Activated naive CD4-positive, alpha-beta T cell treated with anti-CD3 and anti-CD28 coated beads, Interleukin-2, amount 10 ng/mL, durations not matched to agents 7 days and 5 days (primary cell): ENCODE measurements around the gene LRRC8C.

Experiments used
- CTCF ChIA-PET: fragments of 350-600 bp; sonication (Branson Sonifier 250); formaldehyde crosslinking; loops from one replicate; lab custom pipeline; 2021; ENCODE audit warnings: antibody characterized with exemption; lab: Charles Lee
- DNase-seq: peaks from one replicate; pipeline ENCODE4 v3.0.0-alpha.2; 2020
- H3K27ac Mint-ChIP-seq: one replicate; pipeline ENCODE4 v1.8.0; 2021; ENCODE audit warnings: mild to moderate bottlenecking, moderate library complexity, mixed read lengths
- H3K27me3 Mint-ChIP-seq: one replicate; pipeline ENCODE4 v1.8.0; 2021; ENCODE audit warnings: mild to moderate bottlenecking, mixed read lengths
- H3K36me3 Mint-ChIP-seq: one replicate; pipeline ENCODE4 v1.8.0; 2021; ENCODE audit warnings: mixed read lengths
- H3K4me1 Mint-ChIP-seq: one replicate; pipeline ENCODE4 v1.8.0; 2021; ENCODE audit warnings: mixed read lengths
- H3K4me3 Mint-ChIP-seq: one replicate; pipeline ENCODE4 v1.8.0; 2021; ENCODE audit warnings: mild to moderate bottlenecking, moderate library complexity, mixed read lengths
- H3K9me3 Mint-ChIP-seq: one replicate; pipeline ENCODE4 v1.8.0; 2021; ENCODE audit warnings: mixed read lengths

Gene LRRC8C

DNA sequence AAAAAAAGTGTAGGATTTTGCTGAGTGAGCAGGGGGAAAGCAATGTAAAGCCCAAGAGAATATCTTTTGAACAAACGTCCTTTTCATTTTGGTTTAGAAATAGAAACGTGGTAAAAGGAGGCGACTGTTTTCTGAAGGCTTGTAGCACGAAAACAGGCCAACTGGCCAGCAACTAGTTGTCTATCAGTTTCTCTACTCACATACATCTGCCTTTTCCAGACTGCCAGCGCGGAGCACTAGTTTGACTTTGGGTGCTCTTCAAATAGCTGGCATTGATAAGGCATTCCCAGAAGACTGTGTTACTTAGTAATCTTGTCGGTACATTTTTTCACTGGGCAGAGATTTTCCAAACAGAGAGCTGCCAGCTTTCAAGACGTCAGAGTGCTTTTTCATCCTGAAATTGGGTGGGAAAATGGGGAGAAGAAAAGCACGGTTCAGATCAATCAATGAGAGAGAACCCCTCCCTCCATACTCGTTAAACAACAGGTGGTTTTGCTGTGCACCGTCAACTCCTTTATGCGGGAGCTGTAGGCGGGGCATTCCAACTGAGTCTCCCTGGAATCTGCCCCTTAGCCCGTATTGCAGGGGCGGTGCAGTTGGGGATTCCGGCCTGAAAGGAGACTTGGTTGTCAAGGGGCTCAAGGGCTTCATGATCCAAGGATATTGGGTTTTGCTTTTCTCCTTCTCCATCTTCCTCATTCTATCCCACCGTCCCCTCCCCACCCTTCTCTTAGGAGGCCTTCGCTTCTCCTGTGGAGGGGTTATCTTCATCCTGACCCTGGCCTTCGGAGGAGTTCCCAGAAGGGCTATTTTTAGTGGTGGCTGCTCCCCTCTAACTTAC is 884 bp upstream of the LRRC8C start:
- DNase-seq: no peak
- peaks cover 57% of the 10 kb centered on the region for H3K36me3 Mint-ChIP-seq
- H3K27ac Mint-ChIP-seq: peak overlapping the region; percentile 96
- no peaks in the 10 kb centered on the region for H3K9me3 Mint-ChIP-seq
- peak overlapping the region; percentile 91 for H3K4me3 Mint-ChIP-seq
- CTCF ChIA-PET: interaction anchor here (0.6 to 13.4 kb wide), 15 partner anchors 9 to 355 kb away, joined by 3 to 203 read pairs (median 4); no protein-coding TSS in a partner anchor
- peaks cover 4% of the 10 kb centered on the region for H3K27me3 Mint-ChIP-seq
- peaks cover 78% of the 10 kb centered on the region for H3K4me1 Mint-ChIP-seq

DNA sequence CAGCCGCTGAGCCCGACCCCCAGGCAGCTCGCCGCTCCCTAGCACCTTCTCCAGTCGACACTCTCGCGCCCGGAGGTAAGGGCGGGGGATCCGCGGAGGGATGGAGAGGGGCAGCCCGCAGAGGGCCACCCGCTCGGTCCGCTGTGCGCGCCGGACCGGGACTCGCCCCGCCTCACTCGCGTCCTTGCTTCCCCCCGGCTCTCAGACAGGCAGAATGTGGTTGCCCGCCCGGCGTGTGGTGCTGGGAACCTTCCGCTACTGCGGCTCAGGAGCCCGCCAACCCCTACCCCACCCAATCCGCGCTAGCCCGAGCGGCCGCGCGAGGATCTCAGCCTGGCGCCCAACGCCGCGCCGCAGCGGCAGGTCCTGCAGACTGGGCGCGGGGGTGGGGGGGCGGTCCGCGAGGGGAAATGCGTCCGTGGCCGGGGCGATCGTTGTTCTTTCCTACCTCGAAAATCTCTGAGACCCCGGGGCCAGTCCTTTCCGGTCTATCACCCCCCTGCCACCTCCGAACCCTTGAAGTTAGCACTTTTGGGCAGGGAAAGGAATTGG is 404 bp downstream of the LRRC8C start:
- Mint-ChIP-seq H3K4me1 (peaks cover 78% of the 10 kb centered on the region), H3K4me3 (peak overlapping the region; percentile 91), H3K9me3 (no peaks in the 10 kb centered on the region), H3K27me3 (peaks cover 4% of the 10 kb centered on the region), H3K36me3 (peaks cover 59% of the 10 kb centered on the region), H3K27ac (peak overlapping the region; percentile 93)
- CTCF ChIA-PET: interaction anchor here (1.1 to 13.4 kb wide), 8 partner anchors 10 to 153 kb away, joined by 3 to 203 read pairs (median 6); no protein-coding TSS in a partner anchor
- peak; percentile 76 for DNase-seq

DNA sequence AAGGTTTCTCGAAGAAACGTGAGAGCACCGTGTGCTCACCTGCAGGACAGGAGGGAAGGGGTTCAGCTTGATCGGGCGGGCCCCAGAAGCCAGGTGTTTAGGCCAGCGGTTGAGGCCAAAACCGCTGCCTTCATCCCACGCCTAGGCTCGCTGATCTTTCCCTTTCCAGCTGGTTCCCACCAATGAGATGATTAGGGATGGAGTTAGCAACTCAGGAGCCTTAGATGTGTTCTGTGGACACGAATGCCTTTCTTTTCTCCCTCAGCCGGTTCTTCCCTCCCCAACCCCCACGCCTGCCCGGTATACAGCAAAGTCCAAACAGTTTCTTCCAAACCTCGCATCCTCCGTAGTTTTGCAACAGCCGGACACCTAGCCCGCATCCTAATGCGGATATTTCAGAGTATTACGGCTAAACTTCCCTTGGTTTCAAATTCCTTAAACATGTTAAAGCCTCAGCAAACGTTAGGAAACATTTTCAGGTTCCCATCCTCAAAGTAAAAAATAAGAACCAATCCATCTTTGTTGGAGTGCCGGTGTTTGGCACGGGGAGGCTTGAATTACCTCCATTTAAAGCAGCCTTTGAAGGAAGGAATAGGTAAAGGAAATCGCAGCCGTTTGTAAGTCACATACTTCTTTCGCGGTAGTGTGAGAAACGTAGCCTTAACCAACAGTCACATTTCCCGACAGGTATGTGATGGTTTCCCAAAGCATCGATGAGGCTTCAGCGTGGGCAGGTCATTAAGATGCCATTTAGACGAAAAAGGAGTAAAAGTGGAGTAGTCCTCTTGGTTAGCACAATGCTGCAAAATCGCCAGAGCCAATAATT is 1.1 kb downstream of the LRRC8C start:
- peak; percentile 38 for DNase-seq
- Mint-ChIP-seq H3K4me3 (peak overlapping the region; percentile 91), H3K36me3 (peaks cover 53% of the 10 kb centered on the region), H3K27ac (peak overlapping the region; percentile 93), H3K9me3 (no peaks in the 10 kb centered on the region), H3K27me3 (peaks cover 4% of the 10 kb centered on the region), H3K4me1 (peaks cover 75% of the 10 kb centered on the region)
- CTCF ChIA-PET: interaction anchor here (0.8 to 13.4 kb wide), 6 partner anchors 22 to 125 kb away, joined by 3 to 203 read pairs (median 6); no protein-coding TSS in a partner anchor

DNA sequence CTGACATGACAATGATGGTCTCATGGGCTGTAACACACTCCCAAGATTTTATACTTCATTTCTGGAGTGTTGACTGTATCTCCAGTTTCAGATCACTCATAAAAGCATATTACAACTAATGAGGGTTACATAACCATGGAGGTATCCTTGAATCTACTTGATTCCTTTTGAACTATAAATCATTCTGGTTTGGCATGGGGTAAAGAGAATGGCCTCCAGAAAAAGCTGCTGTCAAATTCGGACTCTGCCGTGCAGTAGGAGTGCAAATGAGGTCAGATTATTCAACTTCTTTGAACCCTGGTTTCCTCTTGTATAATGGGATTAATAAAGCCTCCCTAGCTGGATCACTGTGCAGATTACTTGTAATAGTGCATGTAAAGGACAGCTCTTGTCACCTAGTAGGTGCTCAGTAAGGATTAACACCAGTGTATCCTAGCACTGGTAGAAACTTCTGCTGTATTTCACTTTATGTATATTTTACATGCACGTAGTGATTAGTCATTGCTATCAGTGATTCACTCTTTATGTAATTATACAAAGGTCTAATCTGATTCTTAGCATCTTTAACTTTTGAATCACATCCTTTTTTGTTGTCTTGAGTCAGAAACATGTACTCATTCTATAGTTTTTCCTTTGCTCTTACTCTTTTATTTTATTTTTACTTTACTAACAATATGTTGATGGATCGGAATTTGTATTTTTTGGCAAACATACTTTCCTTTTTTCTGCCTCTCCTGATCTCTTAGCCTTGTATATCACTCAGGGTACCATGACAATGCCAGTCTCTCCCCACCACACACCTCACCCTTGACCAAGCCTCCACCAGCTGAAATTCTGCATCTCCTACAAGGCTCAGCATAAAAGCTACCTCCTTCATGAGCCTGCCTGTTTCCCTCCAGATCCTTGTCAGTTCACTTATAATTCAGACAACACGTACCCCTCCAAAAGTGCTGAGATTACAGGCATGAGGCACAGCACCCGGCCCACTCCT is 3.2 kb downstream of the LRRC8C start:
- Mint-ChIP-seq H3K4me1 (peaks cover 69% of the 10 kb centered on the region), H3K36me3 (peaks cover 48% of the 10 kb centered on the region), H3K4me3 (peak overlapping the region; percentile 66), H3K27me3 (peaks cover 4% of the 10 kb centered on the region), H3K27ac (peak overlapping the region; percentile 16), H3K9me3 (no peaks in the 10 kb centered on the region)
- DNase-seq: no peak
- CTCF ChIA-PET: interaction anchor here (1.1 to 13.4 kb wide), 4 partner anchors 23 to 144 kb away, joined by 3 to 203 read pairs (median 6); no protein-coding TSS in a partner anchor

DNA sequence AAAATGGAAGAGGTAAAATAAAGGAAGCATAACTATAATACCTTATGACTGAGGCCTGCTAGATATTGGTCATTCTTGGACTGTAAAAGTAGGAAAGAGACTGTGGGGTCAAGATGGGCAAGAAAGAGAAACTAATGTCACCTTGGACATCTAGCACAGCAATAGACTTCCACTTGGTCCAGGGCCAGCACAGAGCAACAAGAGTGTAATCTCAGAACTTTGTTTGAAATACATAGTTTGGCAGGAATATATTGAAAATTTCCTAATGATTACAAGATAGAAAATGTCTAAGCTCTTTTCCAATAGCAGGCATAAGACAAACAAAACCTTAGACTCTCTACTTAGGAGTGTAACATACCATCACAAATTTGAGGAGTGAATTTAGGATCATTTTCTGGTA is 4.6 kb downstream of the LRRC8C start:
- Mint-ChIP-seq H3K27me3 (peaks cover 2% of the 10 kb centered on the region), H3K27ac (no peak overlapping the region), H3K36me3 (peaks cover 47% of the 10 kb centered on the region), H3K4me3 (no peak overlapping the region), H3K4me1 (peaks cover 65% of the 10 kb centered on the region), H3K9me3 (no peaks in the 10 kb centered on the region)
- no peak for DNase-seq
- CTCF ChIA-PET: interaction anchor here (0.9 to 2.8 kb wide), 2 partner anchors 126 to 144 kb away, joined by 3 to 15 read pairs; no protein-coding TSS in a partner anchor

DNA sequence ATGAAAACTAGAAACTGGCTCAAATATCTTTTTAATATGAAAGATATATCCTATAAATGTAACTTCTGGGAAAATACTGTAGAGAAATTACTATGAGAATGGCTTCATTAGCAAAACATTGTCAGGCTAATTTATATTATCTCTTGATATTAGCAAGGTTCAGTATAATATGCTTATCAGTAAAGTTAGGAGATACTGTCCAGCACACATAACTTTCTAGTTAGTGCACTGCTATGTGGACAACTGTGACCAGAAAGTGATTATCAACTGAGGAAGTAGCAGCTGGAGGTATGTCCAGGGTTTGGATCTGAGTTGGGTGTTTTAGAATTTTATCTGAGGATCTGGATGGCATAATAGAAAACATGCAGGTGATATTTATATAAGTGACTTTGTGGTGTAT is 7.5 kb downstream of the LRRC8C start:
- DNase-seq: no peak
- peaks cover 15% of the 10 kb centered on the region for H3K9me3 Mint-ChIP-seq
- H3K4me1 Mint-ChIP-seq: peaks cover 77% of the 10 kb centered on the region
- H3K27ac Mint-ChIP-seq: no peak overlapping the region
- no peaks in the 10 kb centered on the region for H3K27me3 Mint-ChIP-seq
- CTCF ChIA-PET: interaction anchor here (1.0 to 1.6 kb wide), 2 partner anchors 14 to 115 kb away, joined by 3 to 4 read pairs; no protein-coding TSS in a partner anchor
- H3K36me3 Mint-ChIP-seq: peaks cover 63% of the 10 kb centered on the region
- H3K4me3 Mint-ChIP-seq: no peak overlapping the region

DNA sequence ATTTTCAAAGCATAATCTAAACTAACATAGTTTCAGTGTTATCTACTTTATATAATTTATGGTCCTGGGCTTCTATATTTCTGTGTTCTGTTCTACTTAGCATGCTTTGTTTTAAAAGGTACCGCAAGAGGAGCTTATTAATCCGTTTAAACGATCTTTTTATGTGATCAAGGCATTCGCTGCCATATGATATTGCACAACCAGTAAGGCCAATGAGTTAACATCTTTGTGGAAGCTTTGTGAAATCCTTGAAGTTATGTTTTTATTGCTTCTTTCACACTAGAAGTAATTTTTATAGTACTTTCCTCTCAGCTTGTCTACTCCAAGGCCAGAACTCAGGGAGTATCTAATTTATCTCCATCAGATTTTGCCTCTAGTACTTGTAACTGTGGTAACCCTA is 8.9 kb downstream of the LRRC8C start:
- H3K4me3 Mint-ChIP-seq: no peak overlapping the region
- no peak for DNase-seq
- peaks cover 22% of the 10 kb centered on the region for H3K9me3 Mint-ChIP-seq
- CTCF ChIA-PET: no interaction called here
- peaks cover 64% of the 10 kb centered on the region for H3K4me1 Mint-ChIP-seq
- no peak overlapping the region for H3K27ac Mint-ChIP-seq
- H3K27me3 Mint-ChIP-seq: no peaks in the 10 kb centered on the region
- peaks cover 64% of the 10 kb centered on the region for H3K36me3 Mint-ChIP-seq

DNA sequence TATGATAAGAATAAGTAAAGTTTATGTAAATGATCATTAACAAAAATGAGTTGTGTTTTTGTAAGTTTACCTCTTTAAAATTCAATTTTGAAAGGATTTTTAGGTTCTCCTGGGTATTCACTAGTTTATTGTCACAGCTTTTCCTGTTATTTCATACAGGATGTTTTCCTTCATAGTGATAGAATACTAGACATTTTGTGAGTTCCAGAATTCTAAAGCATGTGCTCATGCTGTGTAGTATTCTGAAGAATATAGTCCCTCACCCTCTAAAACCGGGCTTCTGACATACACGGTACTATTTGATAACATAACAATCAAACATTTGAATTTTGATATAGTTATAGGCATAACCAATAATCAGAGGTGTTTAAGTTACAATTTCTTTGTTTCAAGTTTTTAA is 10.7 kb downstream of the LRRC8C start:
- H3K27ac Mint-ChIP-seq: no peak overlapping the region
- peaks cover 61% of the 10 kb centered on the region for H3K36me3 Mint-ChIP-seq
- CTCF ChIA-PET: interaction anchor here (0.7 kb wide), 1 partner anchor 21 kb away, joined by 3 read pairs; no protein-coding TSS in a partner anchor
- no peak for DNase-seq
- H3K4me3 Mint-ChIP-seq: no peak overlapping the region
- H3K9me3 Mint-ChIP-seq: peaks cover 27% of the 10 kb centered on the region
- H3K4me1 Mint-ChIP-seq: peaks cover 55% of the 10 kb centered on the region
- H3K27me3 Mint-ChIP-seq: no peaks in the 10 kb centered on the region

DNA sequence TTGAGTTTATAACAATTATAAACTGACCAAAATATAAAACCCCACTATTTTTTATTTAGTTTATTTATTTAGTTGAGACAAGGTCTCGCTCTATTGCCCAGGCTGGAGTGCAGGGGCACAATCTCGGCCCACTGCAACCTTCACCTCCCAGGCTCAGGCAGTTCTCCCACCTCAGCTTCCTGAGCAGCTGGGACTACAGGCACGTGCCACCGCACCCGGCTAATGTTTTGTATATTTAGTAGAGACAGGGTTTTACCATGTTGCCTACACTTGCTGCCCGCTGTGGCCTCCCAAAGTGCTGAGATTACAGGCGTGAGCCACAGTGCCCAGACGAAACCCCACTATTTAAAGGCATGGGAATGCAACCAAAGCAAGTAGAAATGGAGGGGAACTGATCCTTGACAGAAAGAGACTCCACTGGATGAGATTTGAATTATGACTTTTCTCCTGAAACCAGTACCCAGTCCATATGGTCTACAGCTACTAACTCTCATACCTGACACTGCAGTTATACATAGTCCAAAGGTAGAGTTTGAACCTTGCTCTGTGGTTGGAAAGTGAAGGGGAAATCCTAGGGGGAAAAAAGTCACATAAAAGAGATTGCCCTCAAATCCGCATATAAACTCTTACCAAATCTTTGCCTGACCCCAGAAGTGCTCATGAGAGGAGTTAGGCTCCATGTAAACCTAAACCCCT is 11.3 kb downstream of the LRRC8C start:
- Mint-ChIP-seq H3K4me1 (peaks cover 56% of the 10 kb centered on the region), H3K27ac (no peak overlapping the region), H3K36me3 (peaks cover 60% of the 10 kb centered on the region), H3K4me3 (no peak overlapping the region), H3K9me3 (peaks cover 27% of the 10 kb centered on the region), H3K27me3 (no peaks in the 10 kb centered on the region)
- CTCF ChIA-PET: interaction anchor here (0.6 kb wide), 1 partner anchor 184 kb away, joined by 3 read pairs; no protein-coding TSS in a partner anchor
- DNase-seq: no peak

DNA sequence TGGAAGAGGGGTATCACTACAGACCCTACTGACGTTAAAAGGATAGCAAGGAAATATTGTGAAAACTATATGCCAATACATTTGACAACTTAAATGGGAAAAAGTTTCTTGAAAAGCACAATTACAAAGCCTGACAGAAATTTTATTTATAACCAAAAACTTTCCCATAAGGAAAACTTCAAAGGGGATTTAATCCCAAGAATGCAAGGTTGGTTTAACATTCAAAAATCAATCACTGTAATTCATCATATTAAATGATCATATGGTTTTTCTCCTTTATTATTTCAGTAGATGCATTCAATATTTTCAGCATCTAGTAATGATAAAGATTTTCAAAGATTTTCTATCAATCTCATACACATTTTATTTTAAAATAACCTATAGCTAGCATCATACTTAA is 13.3 kb downstream of the LRRC8C start:
- DNase-seq: no peak
- Mint-ChIP-seq H3K4me3 (no peak overlapping the region), H3K4me1 (peaks cover 61% of the 10 kb centered on the region), H3K27me3 (no peaks in the 10 kb centered on the region), H3K27ac (no peak overlapping the region), H3K9me3 (peaks cover 27% of the 10 kb centered on the region), H3K36me3 (peaks cover 68% of the 10 kb centered on the region)
- CTCF ChIA-PET: interaction anchor here (1.8 kb wide), 1 partner anchor 116 kb away, joined by 5 read pairs; no protein-coding TSS in a partner anchor

DNA sequence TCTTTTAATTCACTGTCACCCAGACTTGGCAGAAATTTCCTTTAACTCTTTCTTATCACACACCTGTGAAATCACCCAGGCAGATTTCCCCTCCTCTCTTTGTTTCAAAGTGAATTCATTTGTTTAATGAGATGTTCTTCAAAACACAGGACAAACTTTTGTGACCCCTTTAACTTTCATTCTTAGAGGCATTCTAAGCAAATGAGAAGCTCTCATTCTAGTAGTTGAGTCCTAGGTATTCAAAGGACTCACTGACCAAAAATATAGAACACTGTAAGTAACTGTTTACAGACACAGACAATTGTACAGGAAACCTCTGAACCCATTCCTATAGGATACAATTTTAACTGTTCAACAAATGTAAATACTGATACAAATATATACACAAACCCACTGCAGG is 16.9 kb downstream of the LRRC8C start:
- Mint-ChIP-seq H3K4me3 (no peak overlapping the region), H3K4me1 (peaks cover 64% of the 10 kb centered on the region), H3K27me3 (no peaks in the 10 kb centered on the region), H3K27ac (peak overlapping the region; percentile 7), H3K9me3 (peaks cover 19% of the 10 kb centered on the region), H3K36me3 (peaks cover 67% of the 10 kb centered on the region)
- CTCF ChIA-PET: interaction anchor here (0.6 kb wide), 1 partner anchor 324 kb away, joined by 3 read pairs; no protein-coding TSS in a partner anchor
- no peak for DNase-seq

DNA sequence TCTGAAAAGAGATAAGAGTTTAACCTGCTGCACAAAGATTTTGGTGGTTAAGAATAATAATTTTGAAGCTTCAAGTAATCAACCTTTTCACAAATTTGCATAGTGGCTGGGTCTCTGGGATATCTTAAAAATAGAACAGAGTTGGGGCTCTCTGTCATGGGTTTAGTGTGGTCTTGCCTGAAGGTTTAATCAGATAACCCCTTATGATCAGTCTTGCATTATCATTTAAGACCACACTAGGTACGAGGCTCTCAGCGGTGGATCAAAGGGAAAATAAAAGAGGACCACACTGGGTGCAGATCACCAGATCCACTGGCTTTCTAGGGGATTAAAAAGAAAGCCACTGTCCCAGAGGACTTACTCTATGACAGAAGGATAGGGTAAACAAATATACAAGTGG is 19.5 kb downstream of the LRRC8C start:
- H3K27ac Mint-ChIP-seq: no peak overlapping the region
- H3K9me3 Mint-ChIP-seq: peaks cover 8% of the 10 kb centered on the region
- no peak for DNase-seq
- H3K4me1 Mint-ChIP-seq: peaks cover 82% of the 10 kb centered on the region
- H3K27me3 Mint-ChIP-seq: no peaks in the 10 kb centered on the region
- peaks cover 63% of the 10 kb centered on the region for H3K36me3 Mint-ChIP-seq
- H3K4me3 Mint-ChIP-seq: no peak overlapping the region
- CTCF ChIA-PET: interaction anchor here (0.8 to 1.3 kb wide), 2 partner anchors 21 to 23 kb away, joined by 4 read pairs; no protein-coding TSS in a partner anchor
